HCT116 (cell line): Measurements from ENCODE around the gene KLHL6. TPM values are rescaled to one million over a fixed set of nuclear protein-coding genes. Genes with fewer than 3 reads are reported as not detected.

Source experiments
- ATAC-seq: fragments of 200-7000 bp; cut with Tn5 transposase; 2 replicates; pipeline ENCODE4 v1.9.1; 2020; ENCODE audit warnings: mild to moderate bottlenecking, moderate library complexity
- BruUV-seq: library from RNA; stranded (reverse); fragments of 400-500 nt; replicated peaks from 2 replicates; lab custom pipeline; 2021; lab: Mats Ljungman, UMichigan
- CTCF ChIA-PET: fragments of 300-600 bp; sonication (Branson Sonifier 250); formaldehyde crosslinking; loops from one replicate; lab custom pipeline; 2021; ENCODE audit warnings: antibody characterized with exemption; lab: Charles Lee
- POLR2A ChIA-PET: fragments of 300-600, 350-600 bp; sonication (Branson Sonifier 250); formaldehyde crosslinking; loops from one replicate; lab custom pipeline; 2021; ENCODE audit warnings: antibody characterized with exemption; lab: Charles Lee
- RAD21 ChIA-PET, 2 experiments: fragments of 300-600 bp; sonication (Branson Sonifier 250); formaldehyde crosslinking; loops; one replicate each; lab custom pipeline; 2023; ENCODE audit warnings: low total read pairs in 2 of 2; ENCODE audit not compliant: uncharacterized antibody in 2 of 2, unreplicated experiment in 2 of 2, low non-redundant PET in 1 of 2; lab: Charles Lee
- DNase-seq: peaks from one replicate; pipeline ENCODE4 v3.0.0-alpha.2; 2010; ENCODE audit warnings: low read depth, low spot score
- H2AFZ ChIP-seq: fragments of 200-600 bp; shearing (Covaris generic), sonication (generic); 2 replicates; pipeline ENCODE4 v1.6.1; 2017; ENCODE audit warnings: low read depth, mixed run types, mixed read lengths, antibody characterized with exemption, low read length; ENCODE audit not compliant: poor library complexity, severe bottlenecking
- H3K27ac ChIP-seq: 2 replicates; pipeline ENCODE4 v1.5.1; 2012; ENCODE audit warnings: low read depth, low read length
- H3K27me3 ChIP-seq: fragments of 200-600 bp; sonication (generic); 2 replicates; pipeline ENCODE4 v1.6.1; 2016; ENCODE audit warnings: mixed run types, low read length, mixed read lengths; ENCODE audit not compliant: insufficient read depth
- H3K36me3 ChIP-seq, 2 experiments: fragments of 200-500 bp in 1 of 2; fragments of 200-600 bp in 1 of 2; sonication (Bioruptor generic) in 1 of 2; sonication (generic) in 1 of 2; 2 replicates each; pipeline versions ENCODE4 v1.5.1 to v1.6.1; 2014 to 2016; ENCODE audit warnings: low read length in 2 of 2, inconsistent platforms in 1 of 2, mixed read lengths in 1 of 2, mixed run types in 1 of 2; ENCODE audit not compliant: insufficient read depth in 2 of 2, control insufficient read depth in 1 of 2
- H3K4me1 ChIP-seq, 2 experiments: fragments of 200-600 bp in 1 of 2; sonication (generic) in 1 of 2; 2 replicates each; pipeline versions ENCODE4 v1.5.1 to v1.6.1; 2012 to 2017; ENCODE audit warnings: low read length in 2 of 2, inconsistent platforms in 1 of 2, mild to moderate bottlenecking in 1 of 2, mixed read lengths in 1 of 2, mixed run types in 1 of 2, moderate library complexity in 1 of 2; ENCODE audit not compliant: insufficient read depth in 2 of 2, control insufficient read depth in 1 of 2
- H3K4me2 ChIP-seq: fragments of 200-600 bp; sonication (generic); 2 replicates; pipeline ENCODE4 v1.6.1; 2017; ENCODE audit warnings: mixed run types, low read length, mixed read lengths
- H3K4me3 ChIP-seq, 2 experiments: fragments of 200-600 bp in 1 of 2; sonication (generic) in 1 of 2; replicated peaks in 1 of 2; 2 replicates each; pipeline ENCODE4 v1.5.1; 2011 to 2016; ENCODE audit warnings: low read length in 2 of 2, control low read depth in 1 of 2, low read depth in 1 of 2, mild to moderate bottlenecking in 1 of 2, mixed read lengths in 1 of 2, mixed run types in 1 of 2
- H3K79me2 ChIP-seq: fragments of 200-600 bp; sonication (generic); 2 replicates; pipeline ENCODE4 v1.6.1; 2017; ENCODE audit warnings: mild to moderate bottlenecking, mixed run types, low read length, moderate library complexity, mixed read lengths; ENCODE audit not compliant: insufficient read depth
- H3K9ac ChIP-seq: fragments of 200-600 bp; sonication (generic); 2 replicates; pipeline ENCODE4 v1.6.1; 2016; ENCODE audit warnings: low read length, mixed read lengths
- H3K9me2 ChIP-seq: fragments of 200-600 bp; sonication (generic), shearing (Covaris generic); 2 replicates; pipeline ENCODE4 v1.6.1; 2017; ENCODE audit warnings: mixed run types, mild to moderate bottlenecking, moderate library complexity; ENCODE audit not compliant: insufficient read depth
- H3K9me3 ChIP-seq, 2 experiments: fragments of 200-500 bp in 1 of 2; fragments of 200-600 bp in 1 of 2; sonication (Bioruptor generic) in 1 of 2; sonication (generic) in 1 of 2; 2 replicates each; pipeline ENCODE4 v1.6.1; 2014 to 2017; ENCODE audit warnings: low read length in 2 of 2, mixed read lengths in 2 of 2, inconsistent platforms in 1 of 2, low read depth in 1 of 2, mild to moderate bottlenecking in 1 of 2, mixed run types in 1 of 2, moderate library complexity in 1 of 2; ENCODE audit not compliant: control insufficient read depth in 1 of 2, insufficient read depth in 1 of 2
- H4K20me1 ChIP-seq: fragments of 200-600 bp; sonication (generic), shearing (Covaris generic); 2 replicates; pipeline ENCODE4 v1.6.1; 2017; ENCODE audit warnings: mixed run types, mild to moderate bottlenecking, moderate library complexity; ENCODE audit not compliant: insufficient read depth
- RAD21 ChIP-seq: IDR thresholded peaks from 2 replicates; pipeline ENCODE4 v1.6.1; 2012; ENCODE audit warnings: low read depth, mild to moderate bottlenecking
- ZNF274 ChIP-seq: fragments of 200-500 bp; sonication (Bioruptor generic); IDR thresholded peaks from 2 replicates; pipeline ENCODE4 v1.6.1; 2014; ENCODE audit warnings: mild to moderate bottlenecking, low read depth, low read length, inconsistent platforms
- intact Hi-C: fragments of 100-400 bp; cut with micrococcal nuclease; formaldehyde crosslinking; loops from 2 replicates; pipeline ENCODE4 v1.10.0; 2022
- total RNA-seq: library from RNA; stranded (reverse); gene quantifications from one replicate; pipeline ENCODE4 v1.2.1, GENCODE V29; 2021; ENCODE audit not compliant: unreplicated experiment
- TF ChIP-seq, protein P1 (sequence below), 3 experiments: fragments of 200-600 bp in 1 of 3; sonication (generic) in 1 of 3; IDR thresholded peaks in 2 of 3; conservative IDR thresholded peaks in 1 of 3; 2 replicates each; pipeline ENCODE4 v1.5.1; 2012 to 2017; ENCODE audit warnings: low read depth in 2 of 3, low read length in 2 of 3, antibody characterized with exemption in 1 of 3, borderline replicate concordance in 1 of 3, control low read depth in 1 of 3, mild to moderate bottlenecking in 1 of 3, mixed read lengths in 1 of 3, mixed run types in 1 of 3, moderate library complexity in 1 of 3; ENCODE audit not compliant: insufficient read depth in 1 of 3

Gene KLHL6
- total RNA-seq, 1 experiment from 2014 or later: 0.15 TPM

DNA sequence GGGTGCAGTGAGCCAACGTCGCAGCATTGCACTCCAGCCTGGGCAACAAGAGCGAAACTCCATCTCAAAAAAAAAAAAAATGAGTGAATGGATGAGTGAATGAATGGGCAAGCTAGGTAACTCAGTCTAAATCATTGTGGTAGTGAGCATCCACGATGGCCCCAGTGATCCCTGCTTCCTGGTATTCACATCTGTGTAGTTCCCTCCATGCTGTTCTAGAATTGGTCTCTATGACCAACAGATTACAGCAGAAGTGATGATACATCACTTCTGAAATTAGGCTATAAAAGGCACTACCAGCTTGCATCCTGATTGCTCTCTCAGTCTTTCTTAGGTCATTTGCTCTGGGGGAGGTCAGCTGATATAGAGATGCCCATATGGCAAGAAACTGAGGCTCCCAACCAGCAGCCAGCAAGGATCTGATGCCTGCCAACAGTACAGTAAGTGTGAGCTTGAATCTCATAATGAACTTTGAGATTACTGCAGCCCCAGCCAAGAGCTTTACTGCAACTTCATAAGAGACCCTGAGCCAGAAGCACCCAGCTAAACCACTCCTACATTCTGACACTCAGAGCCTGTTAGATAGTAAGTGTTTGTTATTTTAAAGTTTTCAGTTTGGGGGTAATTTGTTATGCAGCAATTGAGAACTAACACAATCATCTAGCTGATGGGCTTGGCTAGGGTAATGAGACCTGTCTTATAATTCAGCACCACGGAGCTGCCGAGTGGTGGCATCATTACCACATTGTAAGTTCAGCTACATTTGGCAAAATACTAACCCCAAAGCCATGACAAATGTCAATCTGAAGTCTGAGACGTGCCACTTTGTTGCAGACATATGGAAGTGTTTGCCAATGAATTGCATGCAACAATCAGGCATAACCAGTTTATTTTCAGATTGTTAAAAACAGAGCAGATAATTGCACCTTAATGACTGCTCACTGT lies 53.0 kb downstream of the KLHL6 start:
- ChIA-PET POLR2A (interaction anchor here (1.7 kb wide), 1 partner anchor 23 kb away, joined by 3 read pairs; no protein-coding TSS in a partner anchor), CTCF (no interaction called here), RAD21 (interaction anchor here in 1 of 2 experiments (1.0 kb wide), 1 partner anchor 264 kb away, joined by 5 read pairs; no protein-coding TSS in a partner anchor)
- BruUV-seq: no TSS peak
- TF ChIP-seq, protein P1, sequence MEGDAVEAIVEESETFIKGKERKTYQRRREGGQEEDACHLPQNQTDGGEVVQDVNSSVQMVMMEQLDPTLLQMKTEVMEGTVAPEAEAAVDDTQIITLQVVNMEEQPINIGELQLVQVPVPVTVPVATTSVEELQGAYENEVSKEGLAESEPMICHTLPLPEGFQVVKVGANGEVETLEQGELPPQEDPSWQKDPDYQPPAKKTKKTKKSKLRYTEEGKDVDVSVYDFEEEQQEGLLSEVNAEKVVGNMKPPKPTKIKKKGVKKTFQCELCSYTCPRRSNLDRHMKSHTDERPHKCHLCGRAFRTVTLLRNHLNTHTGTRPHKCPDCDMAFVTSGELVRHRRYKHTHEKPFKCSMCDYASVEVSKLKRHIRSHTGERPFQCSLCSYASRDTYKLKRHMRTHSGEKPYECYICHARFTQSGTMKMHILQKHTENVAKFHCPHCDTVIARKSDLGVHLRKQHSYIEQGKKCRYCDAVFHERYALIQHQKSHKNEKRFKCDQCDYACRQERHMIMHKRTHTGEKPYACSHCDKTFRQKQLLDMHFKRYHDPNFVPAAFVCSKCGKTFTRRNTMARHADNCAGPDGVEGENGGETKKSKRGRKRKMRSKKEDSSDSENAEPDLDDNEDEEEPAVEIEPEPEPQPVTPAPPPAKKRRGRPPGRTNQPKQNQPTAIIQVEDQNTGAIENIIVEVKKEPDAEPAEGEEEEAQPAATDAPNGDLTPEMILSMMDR (IDR thresholded peaks at IDR 0.05 in 2 of 3, conservative IDR thresholded peaks at IDR 0.05 in 1 of 3; ENCODE audit: borderline replicate concordance in 1 of 3, insufficient read depth in 1 of 3, low read depth in 2 of 3, low read length in 2 of 3): peak in 1 of 3 experiments; percentile 22; a peak in 1 of 6 replicates
- TF ChIP-seq ZNF274 (no peak), RAD21 (peak; percentile 60)
- Histone ChIP-seq H3K4me3 (no peak overlapping the region), H2AFZ (no peak overlapping the region), H3K36me3 (no peaks in the 10 kb centered on the region), H3K27ac (no peak overlapping the region), H3K4me1 (no peaks in the 10 kb centered on the region), H3K27me3 (no peaks in the 10 kb centered on the region), H4K20me1 (no peaks in the 10 kb centered on the region), H3K9ac (no peak overlapping the region), H3K9me3 (no peaks in the 10 kb centered on the region), H3K4me2 (no peak overlapping the region), H3K9me2 (no peaks in the 10 kb centered on the region), H3K79me2 (no peaks in the 10 kb centered on the region)
- DNase-seq (no peak), ATAC-seq (peak; percentile 49)
- intact Hi-C loops: no loop called here
